ACC112 (cell line): Measurements from ENCODE around the gene RPRD2.

Experiments
- H2AFZ ChIP-seq: fragments of 200-600 bp; sonication (generic); one replicate; pipeline ENCODE4 v1.6.0; 2017; ENCODE audit warnings: antibody characterized with exemption, low read length; ENCODE audit not compliant: unreplicated experiment
- H3K27ac ChIP-seq: fragments of 200-600 bp; sonication (generic); 2 replicates; pipeline ENCODE4 v1.5.1; 2014; ENCODE audit warnings: low read depth, mild to moderate bottlenecking, antibody characterized with exemption, low read length, moderate library complexity
- H3K27me3 ChIP-seq: fragments of 200-600 bp; sonication (generic); 2 replicates; pipeline ENCODE4 v1.6.1; 2014; ENCODE audit warnings: mild to moderate bottlenecking, antibody characterized with exemption, low read length, moderate library complexity, mixed read lengths; ENCODE audit not compliant: insufficient read depth
- H3K36me3 ChIP-seq: fragments of 200-600 bp; sonication (generic); 2 replicates; pipeline ENCODE4 v1.6.1; 2016; ENCODE audit warnings: mild to moderate bottlenecking, antibody characterized with exemption, low read length, moderate library complexity, mixed read lengths; ENCODE audit not compliant: insufficient read depth
- H3K4me1 ChIP-seq: fragments of 200-600 bp; sonication (generic); one replicate; pipeline ENCODE4 v1.6.1; 2016; ENCODE audit warnings: low read length, mixed read lengths; ENCODE audit not compliant: insufficient read depth, unreplicated experiment, control insufficient read depth
- H3K4me3 ChIP-seq: fragments of 200-600 bp; sonication (generic); 2 replicates; pipeline ENCODE4 v1.5.1; 2014; ENCODE audit warnings: mild to moderate bottlenecking, low read depth, low read length
- H3K79me2 ChIP-seq: fragments of 200-600 bp; sonication (generic); one replicate; pipeline ENCODE4 v1.6.0; 2016; ENCODE audit warnings: low read length; ENCODE audit not compliant: control insufficient read depth, unreplicated experiment, insufficient read depth

Gene RPRD2

DNA sequence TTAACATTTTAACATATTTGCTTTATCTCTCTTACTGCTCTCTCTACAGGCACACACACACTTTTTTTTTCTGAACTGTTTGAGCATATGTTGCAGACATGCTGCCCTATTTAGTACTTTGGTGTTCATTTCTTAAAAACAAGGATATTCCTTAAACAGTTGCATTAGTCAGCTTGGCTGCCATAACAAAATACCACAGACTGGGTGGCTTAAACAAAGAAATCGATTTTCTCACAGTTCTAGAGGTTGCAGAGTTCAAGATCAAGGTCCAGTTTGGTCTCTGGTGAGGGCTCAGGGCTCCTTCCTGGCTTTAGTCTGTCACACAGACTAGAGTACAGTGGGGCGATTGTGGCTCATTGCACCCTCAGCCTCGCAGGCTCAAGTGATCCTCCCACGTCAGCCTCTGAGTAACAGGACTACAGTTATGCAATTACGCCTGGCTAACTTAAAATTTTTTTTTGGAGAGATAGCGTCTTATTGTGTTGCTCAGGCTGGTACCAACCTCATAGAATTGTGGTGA is 46.7 kb downstream of the RPRD2 start:
- H3K79me2 ChIP-seq, result peaks cover 53% of the 10 kb centered on the region
- no peak overlapping the region for H2AFZ ChIP-seq
- no peak overlapping the region for H3K4me3 ChIP-seq
- no peaks in the 10 kb centered on the region for H3K36me3 ChIP-seq
- H3K27ac ChIP-seq, result no peak overlapping the region
- H3K4me1 ChIP-seq, result peaks cover 22% of the 10 kb centered on the region
- no peaks in the 10 kb centered on the region for H3K27me3 ChIP-seq

DNA sequence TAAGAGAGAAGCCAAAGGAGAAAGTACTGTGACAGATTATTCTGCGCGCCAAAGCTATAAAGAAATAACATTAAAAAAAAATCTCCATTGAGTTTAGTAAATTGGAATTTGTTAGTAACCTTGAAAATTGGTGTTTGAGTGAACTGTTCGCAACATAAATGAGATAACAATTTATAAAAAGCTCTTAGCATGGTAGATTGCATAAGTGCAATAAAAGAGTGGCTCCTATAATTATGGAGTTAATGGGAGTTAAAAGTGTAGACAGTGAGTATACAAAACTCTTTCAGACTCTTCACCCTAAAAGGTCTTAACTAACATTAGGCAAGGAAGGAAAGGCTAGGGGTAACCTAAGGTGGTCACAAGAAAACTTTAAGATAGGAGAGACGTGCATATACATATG is 50.6 kb downstream of the RPRD2 start:
- H3K4me1 ChIP-seq, result peaks cover 11% of the 10 kb centered on the region
- no peaks in the 10 kb centered on the region for H3K36me3 ChIP-seq
- no peaks in the 10 kb centered on the region for H3K27me3 ChIP-seq
- no peak overlapping the region for H3K27ac ChIP-seq
- H3K79me2 ChIP-seq, result peaks cover 30% of the 10 kb centered on the region
- no peak overlapping the region for H2AFZ ChIP-seq
- no peak overlapping the region for H3K4me3 ChIP-seq

DNA sequence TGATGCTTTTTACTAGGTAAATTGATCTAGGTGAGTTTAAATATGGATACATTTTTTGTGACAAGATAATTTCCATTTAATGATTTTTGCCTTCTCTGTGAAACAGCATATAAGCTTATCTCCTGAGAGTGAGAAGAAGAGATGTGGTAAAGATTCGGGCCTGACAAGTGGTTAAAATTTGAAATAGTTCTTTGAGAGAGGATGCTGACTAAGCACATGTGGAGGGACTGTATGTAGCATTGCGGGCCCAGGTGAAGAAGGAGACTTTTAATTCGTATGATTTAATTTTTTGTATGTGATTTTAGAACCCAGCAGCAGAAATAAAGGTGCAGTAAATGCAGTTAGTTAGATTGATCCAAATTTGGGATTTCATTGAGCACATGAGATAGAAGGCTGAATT is 51.9 kb downstream of the RPRD2 start:
- H3K27me3 ChIP-seq, result no peaks in the 10 kb centered on the region
- no peaks in the 10 kb centered on the region for H3K4me1 ChIP-seq
- H2AFZ ChIP-seq, result no peak overlapping the region
- H3K27ac ChIP-seq, result no peak overlapping the region
- H3K4me3 ChIP-seq, result no peak overlapping the region
- H3K79me2 ChIP-seq, result peaks cover 18% of the 10 kb centered on the region
- no peaks in the 10 kb centered on the region for H3K36me3 ChIP-seq

DNA sequence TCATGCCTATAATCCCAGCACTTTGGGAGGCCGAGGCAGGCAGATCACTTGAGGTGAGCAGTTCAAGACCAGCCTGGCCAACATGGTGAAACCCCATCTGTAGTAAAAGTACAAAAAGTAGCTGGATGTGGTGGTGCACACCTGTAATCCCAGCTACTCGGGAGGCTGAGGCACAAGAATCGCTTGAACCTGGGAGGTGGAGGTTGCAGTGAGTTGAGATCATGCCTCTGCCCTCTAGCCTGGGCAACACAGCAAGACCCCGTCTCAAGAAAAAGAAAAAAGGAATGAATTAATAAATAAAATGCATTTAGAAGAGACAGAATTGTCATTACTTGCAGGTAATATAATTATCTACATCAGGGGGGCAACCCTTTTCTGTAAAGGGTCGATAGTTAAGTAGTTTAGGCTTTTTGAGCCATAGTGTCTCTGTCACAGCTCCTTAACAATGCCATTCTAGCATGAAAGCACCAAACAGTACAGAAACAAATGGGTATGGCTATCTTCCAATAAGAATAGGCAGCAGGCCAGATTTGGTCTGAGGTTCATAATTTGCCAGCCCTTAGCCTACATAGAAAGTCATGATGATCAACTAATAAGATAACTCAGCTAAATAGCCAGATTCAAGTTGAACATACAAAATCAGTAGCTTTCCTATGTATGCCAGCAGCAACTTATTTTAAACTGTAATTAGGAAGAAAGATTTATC is 56.8 kb downstream of the RPRD2 start:
- Histone ChIP-seq H3K4me3 (no peak overlapping the region), H3K36me3 (no peaks in the 10 kb centered on the region), H3K79me2 (no peaks in the 10 kb centered on the region)

DNA sequence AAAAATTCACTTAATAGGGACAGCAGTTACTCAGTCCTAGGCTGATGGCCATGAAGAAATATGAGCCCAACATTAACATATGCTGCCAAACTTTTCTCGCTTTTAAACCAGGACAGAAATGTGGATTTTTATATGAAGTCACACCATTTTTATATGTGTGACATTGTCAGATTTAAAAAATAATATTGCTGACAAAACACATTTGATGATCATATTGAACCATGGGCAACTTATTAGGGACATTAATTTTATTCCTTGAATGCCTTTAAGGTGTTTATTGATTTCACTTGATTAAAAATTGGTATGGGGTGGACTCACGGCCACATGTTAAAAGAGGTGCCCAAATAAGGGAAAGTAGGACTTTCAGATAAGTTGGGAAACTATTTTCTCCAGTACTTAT is 58.6 kb downstream of the RPRD2 start:
- Histone ChIP-seq H3K79me2 (no peaks in the 10 kb centered on the region), H3K4me3 (no peak overlapping the region), H3K36me3 (no peaks in the 10 kb centered on the region), H2AFZ (no peak overlapping the region), H3K4me1 (no peaks in the 10 kb centered on the region), H3K27me3 (no peaks in the 10 kb centered on the region), H3K27ac (no peak overlapping the region)

More for the DNA sequence above, 56.8 kb downstream of the RPRD2 start:
- Histone ChIP-seq H3K27ac (no peak overlapping the region), H3K27me3 (no peaks in the 10 kb centered on the region), H2AFZ (no peak overlapping the region), H3K4me1 (no peaks in the 10 kb centered on the region)

DNA sequence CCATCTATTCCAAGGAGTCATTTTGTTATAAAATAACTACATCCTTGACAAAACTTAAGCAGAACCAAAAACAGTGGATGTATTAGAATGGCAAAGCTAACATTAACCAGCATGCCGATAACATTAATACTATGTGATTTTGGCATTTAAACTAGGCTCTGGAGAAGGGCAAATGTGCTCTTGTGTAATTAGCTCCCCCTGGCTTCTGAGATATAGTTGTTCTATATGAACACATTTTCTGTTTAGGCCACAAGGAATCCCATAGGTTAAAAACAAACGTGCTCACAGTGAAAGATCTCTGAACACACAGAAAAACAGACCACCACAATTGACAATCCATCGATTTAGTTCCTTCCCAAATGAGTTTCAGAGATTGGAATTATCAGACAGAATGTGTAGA is 65.9 kb downstream of the RPRD2 start:
- Histone ChIP-seq H2AFZ (no peak overlapping the region), H3K36me3 (no peaks in the 10 kb centered on the region), H3K4me3 (no peak overlapping the region), H3K4me1 (no peaks in the 10 kb centered on the region), H3K79me2 (no peaks in the 10 kb centered on the region), H3K27me3 (no peaks in the 10 kb centered on the region), H3K27ac (no peak overlapping the region)

DNA sequence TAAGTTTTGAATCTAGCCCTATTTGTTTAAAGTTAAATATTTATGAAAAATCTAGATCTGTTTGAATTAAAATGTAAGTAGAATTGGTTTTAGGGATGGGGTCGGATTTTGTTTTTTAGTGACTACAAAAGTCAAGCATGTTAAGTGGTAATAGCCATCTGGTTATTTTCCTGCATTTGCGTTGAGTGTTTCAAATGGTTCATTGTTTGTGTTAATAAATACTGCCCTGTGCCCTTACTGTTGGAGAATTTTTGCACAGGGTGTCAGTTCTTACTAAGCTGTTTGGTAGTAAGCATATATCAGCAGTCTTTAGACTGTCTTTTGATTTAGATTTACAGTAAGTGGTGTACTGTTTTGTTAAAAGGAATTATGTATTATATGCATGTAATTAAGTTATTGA is 77.2 kb downstream of the RPRD2 start:
- peaks cover 3% of the 10 kb centered on the region; the same call in 1 of the 2 replicates for H3K36me3 ChIP-seq

DNA sequence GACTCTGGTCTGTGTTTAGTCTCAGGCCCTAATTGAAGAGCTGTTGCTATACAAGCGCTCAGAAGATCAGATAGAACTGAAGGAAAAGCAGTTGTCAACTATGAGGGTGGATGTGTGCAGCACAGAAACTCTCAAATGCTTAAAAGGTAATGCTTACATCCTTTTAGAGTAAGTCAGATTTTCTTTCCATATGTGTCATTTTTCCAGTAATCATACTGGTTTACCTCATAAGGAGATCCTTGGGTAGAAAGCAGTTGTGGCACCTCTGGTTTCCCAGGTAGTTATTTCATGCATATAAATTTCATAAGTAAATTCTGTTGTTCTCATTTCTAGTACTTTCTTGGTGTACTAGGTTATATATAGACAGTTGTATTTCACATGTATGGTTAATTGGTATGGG is 80.3 kb downstream of the RPRD2 start:
- Histone ChIP-seq H3K79me2 (no peaks in the 10 kb centered on the region), H2AFZ (no peak overlapping the region), H3K36me3 (peaks cover 6% of the 10 kb centered on the region), H3K4me3 (no peak overlapping the region), H3K4me1 (no peaks in the 10 kb centered on the region), H3K27ac (no peak overlapping the region), H3K27me3 (no peaks in the 10 kb centered on the region)

More for the DNA sequence above, 77.2 kb downstream of the RPRD2 start:
- Histone ChIP-seq H3K27ac (no peak overlapping the region), H3K4me3 (no peak overlapping the region), H3K27me3 (no peaks in the 10 kb centered on the region), H3K79me2 (no peaks in the 10 kb centered on the region), H2AFZ (no peak overlapping the region), H3K4me1 (no peaks in the 10 kb centered on the region)

DNA sequence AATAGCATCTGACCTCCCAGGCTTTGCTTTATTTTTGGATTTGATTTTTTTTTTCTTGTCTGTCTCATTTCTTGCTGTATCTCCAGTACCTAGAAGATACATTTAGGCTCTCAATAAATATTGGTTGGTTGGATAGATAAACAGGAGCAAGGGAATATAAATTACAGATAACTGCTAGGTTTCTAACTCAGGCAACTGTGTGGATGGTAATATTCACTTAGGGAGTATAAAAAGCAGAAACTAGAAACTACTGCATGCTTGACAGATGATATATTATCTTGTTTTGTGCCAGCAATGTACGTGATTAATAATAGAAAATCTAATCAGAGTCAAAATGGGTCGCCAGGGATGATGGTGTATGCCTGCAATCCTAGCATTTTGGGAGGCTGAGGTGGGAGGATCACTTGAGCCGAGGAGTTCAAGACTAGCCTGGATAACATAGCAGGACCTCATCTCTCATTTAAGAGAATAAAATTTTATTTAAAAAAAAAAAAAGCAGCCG is 92.2 kb downstream of the RPRD2 start:
- Histone ChIP-seq H3K79me2 (no peaks in the 10 kb centered on the region), H3K27ac (no peak overlapping the region), H3K36me3 (no peaks in the 10 kb centered on the region; the same call in 1 of the 2 replicates), H3K4me3 (no peak overlapping the region), H2AFZ (no peak overlapping the region), H3K27me3 (no peaks in the 10 kb centered on the region), H3K4me1 (no peaks in the 10 kb centered on the region)

DNA sequence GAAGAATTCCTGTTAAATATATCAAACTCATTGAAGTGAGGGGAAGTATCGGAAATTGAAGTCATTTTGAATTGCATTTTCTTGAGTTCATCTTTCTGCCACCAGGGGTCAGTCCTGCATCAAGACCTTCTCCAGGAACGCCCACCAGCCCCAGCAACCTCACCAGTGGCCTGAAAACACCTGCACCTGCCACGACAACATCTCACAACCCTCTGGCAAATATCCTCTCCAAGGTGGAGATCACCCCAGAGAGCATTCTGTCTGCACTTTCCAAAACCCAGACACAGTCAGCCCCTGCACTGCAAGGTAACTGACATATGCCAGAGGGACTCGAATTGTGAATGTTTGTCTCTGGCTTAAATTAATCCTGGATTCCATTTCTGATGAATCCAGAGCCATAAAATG is 100.5 kb downstream of the RPRD2 start:
- Histone ChIP-seq H3K4me3 (no peak overlapping the region), H3K27ac (no peak overlapping the region), H3K4me1 (no peaks in the 10 kb centered on the region), H3K36me3 (peaks cover 5% of the 10 kb centered on the region), H3K79me2 (no peaks in the 10 kb centered on the region), H2AFZ (no peak overlapping the region), H3K27me3 (no peaks in the 10 kb centered on the region)

DNA sequence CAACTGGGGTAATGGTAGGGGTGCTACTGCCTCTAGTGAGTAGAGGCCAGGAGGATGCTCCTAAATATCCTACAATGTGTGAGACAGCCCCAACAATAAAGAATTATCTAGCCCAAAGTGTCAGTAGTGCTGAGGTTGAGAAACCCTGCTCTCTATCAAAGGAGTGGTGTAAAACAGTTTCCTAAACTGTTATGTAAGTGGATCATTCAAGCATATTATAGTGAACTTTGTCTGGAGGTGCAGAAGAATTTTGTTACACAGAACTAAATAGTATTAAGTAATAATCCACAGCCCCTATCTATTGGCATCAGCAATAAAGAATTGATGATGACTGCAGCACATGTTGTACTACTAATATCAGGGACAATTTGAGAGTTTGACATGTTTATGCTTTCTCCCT is 103.0 kb downstream of the RPRD2 start:
- Histone ChIP-seq H2AFZ (no peak overlapping the region), H3K79me2 (no peaks in the 10 kb centered on the region), H3K36me3 (peaks cover 17% of the 10 kb centered on the region; the same call in 1 of the 2 replicates), H3K27me3 (no peaks in the 10 kb centered on the region), H3K4me1 (no peaks in the 10 kb centered on the region), H3K4me3 (no peak overlapping the region), H3K27ac (no peak overlapping the region)
